HCT116 (cell line): ENCODE measurements around the gene CYB5RL. TPM values are rescaled to one million over a fixed set of nuclear protein-coding genes. Genes with fewer than 3 reads are reported as not detected.

Source experiments
- ATAC-seq: fragments of 200-7000 bp; cut with Tn5 transposase; 2 replicates; pipeline ENCODE4 v1.9.1; 2020; ENCODE audit warnings: mild to moderate bottlenecking, moderate library complexity
- BruUV-seq: library from RNA; stranded (reverse); fragments of 400-500 nt; replicated peaks from 2 replicates; lab custom pipeline; 2021; lab: Mats Ljungman, UMichigan
- CTCF ChIA-PET: fragments of 300-600 bp; sonication (Branson Sonifier 250); formaldehyde crosslinking; loops from one replicate; lab custom pipeline; 2021; ENCODE audit warnings: antibody characterized with exemption; lab: Charles Lee
- POLR2A ChIA-PET: fragments of 300-600, 350-600 bp; sonication (Branson Sonifier 250); formaldehyde crosslinking; loops from one replicate; lab custom pipeline; 2021; ENCODE audit warnings: antibody characterized with exemption; lab: Charles Lee
- RAD21 ChIA-PET, 2 experiments: fragments of 300-600 bp; sonication (Branson Sonifier 250); formaldehyde crosslinking; loops; one replicate each; lab custom pipeline; 2023; ENCODE audit warnings: low total read pairs in 2 of 2; ENCODE audit not compliant: uncharacterized antibody in 2 of 2, unreplicated experiment in 2 of 2, low non-redundant PET in 1 of 2; lab: Charles Lee
- DNase-seq: peaks from one replicate; pipeline ENCODE4 v3.0.0-alpha.2; 2010; ENCODE audit warnings: low read depth, low spot score
- H2AFZ ChIP-seq: fragments of 200-600 bp; shearing (Covaris generic), sonication (generic); 2 replicates; pipeline ENCODE4 v1.6.1; 2017; ENCODE audit warnings: low read depth, mixed run types, mixed read lengths, antibody characterized with exemption, low read length; ENCODE audit not compliant: poor library complexity, severe bottlenecking
- H3K27ac ChIP-seq: 2 replicates; pipeline ENCODE4 v1.5.1; 2012; ENCODE audit warnings: low read depth, low read length
- H3K27me3 ChIP-seq: fragments of 200-600 bp; sonication (generic); 2 replicates; pipeline ENCODE4 v1.6.1; 2016; ENCODE audit warnings: mixed run types, low read length, mixed read lengths; ENCODE audit not compliant: insufficient read depth
- H3K36me3 ChIP-seq, 2 experiments: fragments of 200-500 bp in 1 of 2; fragments of 200-600 bp in 1 of 2; sonication (Bioruptor generic) in 1 of 2; sonication (generic) in 1 of 2; 2 replicates each; pipeline versions ENCODE4 v1.5.1 to v1.6.1; 2014 to 2016; ENCODE audit warnings: low read length in 2 of 2, inconsistent platforms in 1 of 2, mixed read lengths in 1 of 2, mixed run types in 1 of 2; ENCODE audit not compliant: insufficient read depth in 2 of 2, control insufficient read depth in 1 of 2
- H3K4me1 ChIP-seq, 2 experiments: fragments of 200-600 bp in 1 of 2; sonication (generic) in 1 of 2; 2 replicates each; pipeline versions ENCODE4 v1.5.1 to v1.6.1; 2012 to 2017; ENCODE audit warnings: low read length in 2 of 2, inconsistent platforms in 1 of 2, mild to moderate bottlenecking in 1 of 2, mixed read lengths in 1 of 2, mixed run types in 1 of 2, moderate library complexity in 1 of 2; ENCODE audit not compliant: insufficient read depth in 2 of 2, control insufficient read depth in 1 of 2
- H3K4me2 ChIP-seq: fragments of 200-600 bp; sonication (generic); 2 replicates; pipeline ENCODE4 v1.6.1; 2017; ENCODE audit warnings: mixed run types, low read length, mixed read lengths
- H3K4me3 ChIP-seq, 2 experiments: fragments of 200-600 bp in 1 of 2; sonication (generic) in 1 of 2; replicated peaks in 1 of 2; 2 replicates each; pipeline ENCODE4 v1.5.1; 2011 to 2016; ENCODE audit warnings: low read length in 2 of 2, control low read depth in 1 of 2, low read depth in 1 of 2, mild to moderate bottlenecking in 1 of 2, mixed read lengths in 1 of 2, mixed run types in 1 of 2
- H3K79me2 ChIP-seq: fragments of 200-600 bp; sonication (generic); 2 replicates; pipeline ENCODE4 v1.6.1; 2017; ENCODE audit warnings: mild to moderate bottlenecking, mixed run types, low read length, moderate library complexity, mixed read lengths; ENCODE audit not compliant: insufficient read depth
- H3K9ac ChIP-seq: fragments of 200-600 bp; sonication (generic); 2 replicates; pipeline ENCODE4 v1.6.1; 2016; ENCODE audit warnings: low read length, mixed read lengths
- H3K9me2 ChIP-seq: fragments of 200-600 bp; sonication (generic), shearing (Covaris generic); 2 replicates; pipeline ENCODE4 v1.6.1; 2017; ENCODE audit warnings: mixed run types, mild to moderate bottlenecking, moderate library complexity; ENCODE audit not compliant: insufficient read depth
- H3K9me3 ChIP-seq, 2 experiments: fragments of 200-500 bp in 1 of 2; fragments of 200-600 bp in 1 of 2; sonication (Bioruptor generic) in 1 of 2; sonication (generic) in 1 of 2; 2 replicates each; pipeline ENCODE4 v1.6.1; 2014 to 2017; ENCODE audit warnings: low read length in 2 of 2, mixed read lengths in 2 of 2, inconsistent platforms in 1 of 2, low read depth in 1 of 2, mild to moderate bottlenecking in 1 of 2, mixed run types in 1 of 2, moderate library complexity in 1 of 2; ENCODE audit not compliant: control insufficient read depth in 1 of 2, insufficient read depth in 1 of 2
- H4K20me1 ChIP-seq: fragments of 200-600 bp; sonication (generic), shearing (Covaris generic); 2 replicates; pipeline ENCODE4 v1.6.1; 2017; ENCODE audit warnings: mixed run types, mild to moderate bottlenecking, moderate library complexity; ENCODE audit not compliant: insufficient read depth
- CBX3 ChIP-seq: IDR thresholded peaks from 2 replicates; pipeline ENCODE4 v1.6.1; 2012; ENCODE audit warnings: low read depth
- CEBPB ChIP-seq: IDR thresholded peaks from 2 replicates; pipeline ENCODE4 v1.6.1; 2012; ENCODE audit warnings: low read depth
- EGR1 ChIP-seq: IDR thresholded peaks from 2 replicates; pipeline ENCODE4 v1.6.1; 2012; ENCODE audit warnings: low read depth
- ELF1 ChIP-seq: IDR thresholded peaks from 2 replicates; pipeline ENCODE4 v1.6.1; 2012; ENCODE audit warnings: low read depth, borderline replicate concordance
- EZH2 ChIP-seq: fragments of 200-600 bp; sonication (generic); IDR thresholded peaks from 2 replicates; pipeline ENCODE4 v1.6.1; 2017; ENCODE audit warnings: antibody characterized with exemption, mixed run types
- FOSL1 ChIP-seq: IDR thresholded peaks from 2 replicates; pipeline ENCODE4 v1.6.1; 2012; ENCODE audit warnings: low read depth
- JUND ChIP-seq: IDR thresholded peaks from 2 replicates; pipeline ENCODE4 v1.6.1; 2012
- POLR2A ChIP-seq: IDR thresholded peaks from 2 replicates; pipeline ENCODE4 v1.7.0; 2011; ENCODE audit warnings: borderline replicate concordance; ENCODE audit not compliant: insufficient read depth, insufficient read length; ENCODE audit errors: extremely low read depth
- POLR2AphosphoS5 ChIP-seq: IDR thresholded peaks from 2 replicates; pipeline ENCODE4 v1.6.1; 2011; ENCODE audit warnings: mild to moderate bottlenecking, low read depth, low read length, moderate library complexity
- RAD21 ChIP-seq: IDR thresholded peaks from 2 replicates; pipeline ENCODE4 v1.6.1; 2012; ENCODE audit warnings: low read depth, mild to moderate bottlenecking
- SRF ChIP-seq: IDR thresholded peaks from 2 replicates; pipeline ENCODE4 v1.6.1; 2012; ENCODE audit warnings: low read depth
- TCF7L2 ChIP-seq: IDR thresholded peaks from 2 replicates; pipeline ENCODE4 v1.7.0; 2011; ENCODE audit warnings: borderline replicate concordance, inconsistent platforms; ENCODE audit not compliant: insufficient read depth, insufficient read length; ENCODE audit errors: extremely low read depth
- YY1 ChIP-seq: IDR thresholded peaks from 2 replicates; pipeline ENCODE4 v1.6.1; 2011; ENCODE audit warnings: low read length, low read depth, moderate library complexity, mild to moderate bottlenecking; ENCODE audit not compliant: insufficient replicate concordance; ENCODE audit errors: extremely low read depth
- ZFX ChIP-seq: fragments of 450-650 bp; IDR thresholded peaks from 2 replicates; pipeline ENCODE4 v1.6.1; 2017
- ZNF274 ChIP-seq: fragments of 200-500 bp; sonication (Bioruptor generic); IDR thresholded peaks from 2 replicates; pipeline ENCODE4 v1.6.1; 2014; ENCODE audit warnings: mild to moderate bottlenecking, low read depth, low read length, inconsistent platforms
- intact Hi-C: fragments of 100-400 bp; cut with micrococcal nuclease; formaldehyde crosslinking; loops from 2 replicates; pipeline ENCODE4 v1.10.0; 2022
- total RNA-seq: library from RNA; stranded (reverse); gene quantifications from one replicate; pipeline ENCODE4 v1.2.1, GENCODE V29; 2021; ENCODE audit not compliant: unreplicated experiment
- TF ChIP-seq, protein P1 (sequence below), 3 experiments: fragments of 200-600 bp in 1 of 3; sonication (generic) in 1 of 3; IDR thresholded peaks in 2 of 3; conservative IDR thresholded peaks in 1 of 3; 2 replicates each; pipeline ENCODE4 v1.5.1; 2012 to 2017; ENCODE audit warnings: low read depth in 2 of 3, low read length in 2 of 3, antibody characterized with exemption in 1 of 3, borderline replicate concordance in 1 of 3, control low read depth in 1 of 3, mild to moderate bottlenecking in 1 of 3, mixed read lengths in 1 of 3, mixed run types in 1 of 3, moderate library complexity in 1 of 3; ENCODE audit not compliant: insufficient read depth in 1 of 3
- TF ChIP-seq, protein P2 (sequence below): IDR thresholded peaks from 2 replicates; pipeline ENCODE4 v1.6.1; 2012; ENCODE audit warnings: low read depth
- TF ChIP-seq, protein P3 (sequence below): IDR thresholded peaks from 2 replicates; pipeline ENCODE4 v1.6.1; 2011; ENCODE audit warnings: mild to moderate bottlenecking, low read length, moderate library complexity; ENCODE audit not compliant: insufficient replicate concordance; ENCODE audit errors: extremely low read depth
- TF ChIP-seq, protein P4 (sequence below): IDR thresholded peaks from 2 replicates; pipeline ENCODE4 v1.6.1; 2012

The CYB5RL gene
- total RNA-seq, 1 experiment from 2014 or later = 11.7 TPM

DNA sequence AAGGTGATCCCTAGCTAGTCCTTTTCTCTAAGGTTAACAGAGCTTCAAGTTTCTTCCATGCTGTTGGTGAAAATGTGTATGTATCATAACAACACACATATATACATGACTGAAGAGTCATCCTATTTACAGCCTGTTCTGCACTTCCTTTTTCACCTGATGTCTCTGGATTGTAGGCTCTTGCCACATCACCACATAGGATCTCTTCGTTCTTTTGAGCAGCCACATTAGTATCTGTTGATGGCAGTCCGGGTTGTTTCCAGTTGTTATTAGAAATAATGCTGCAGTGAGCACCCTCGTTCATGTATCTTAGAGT lies 19.8 kb upstream of the CYB5RL start:
- Histone ChIP-seq H3K9me3 (no peaks in the 10 kb centered on the region), H3K36me3 (peaks cover 39 to 41% of the 10 kb centered on the region in 2 experiments), H3K4me1 (no peaks in the 10 kb centered on the region), H4K20me1 (no peaks in the 10 kb centered on the region)
- RAD21 ChIA-PET = no interaction called here
- intact Hi-C loops = no loop called here
- no TSS peak for BruUV-seq
- DNase-seq = no peak
- POLR2A ChIA-PET = interaction anchor here (0.8 kb wide), 1 partner anchor 20 kb away, joined by 3 read pairs; the partner anchor contains the start of genes CYB5RL and MRPL37
- no peak for ATAC-seq
- TF ChIP-seq, protein P1, sequence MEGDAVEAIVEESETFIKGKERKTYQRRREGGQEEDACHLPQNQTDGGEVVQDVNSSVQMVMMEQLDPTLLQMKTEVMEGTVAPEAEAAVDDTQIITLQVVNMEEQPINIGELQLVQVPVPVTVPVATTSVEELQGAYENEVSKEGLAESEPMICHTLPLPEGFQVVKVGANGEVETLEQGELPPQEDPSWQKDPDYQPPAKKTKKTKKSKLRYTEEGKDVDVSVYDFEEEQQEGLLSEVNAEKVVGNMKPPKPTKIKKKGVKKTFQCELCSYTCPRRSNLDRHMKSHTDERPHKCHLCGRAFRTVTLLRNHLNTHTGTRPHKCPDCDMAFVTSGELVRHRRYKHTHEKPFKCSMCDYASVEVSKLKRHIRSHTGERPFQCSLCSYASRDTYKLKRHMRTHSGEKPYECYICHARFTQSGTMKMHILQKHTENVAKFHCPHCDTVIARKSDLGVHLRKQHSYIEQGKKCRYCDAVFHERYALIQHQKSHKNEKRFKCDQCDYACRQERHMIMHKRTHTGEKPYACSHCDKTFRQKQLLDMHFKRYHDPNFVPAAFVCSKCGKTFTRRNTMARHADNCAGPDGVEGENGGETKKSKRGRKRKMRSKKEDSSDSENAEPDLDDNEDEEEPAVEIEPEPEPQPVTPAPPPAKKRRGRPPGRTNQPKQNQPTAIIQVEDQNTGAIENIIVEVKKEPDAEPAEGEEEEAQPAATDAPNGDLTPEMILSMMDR (IDR thresholded peaks at IDR 0.05 in 2 of 3, conservative IDR thresholded peaks at IDR 0.05 in 1 of 3; ENCODE audit: borderline replicate concordance in 1 of 3, insufficient read depth in 1 of 3, low read depth in 2 of 3, low read length in 2 of 3) = no peak
- TF ChIP-seq EGR1 (no peak), POLR2AphosphoS5 (no peak), ZNF274 (no peak), POLR2A (no peak), ZFX (no peak), TCF7L2 (no peak), JUND (no peak), CBX3 (no peak), SRF (no peak), RAD21 (no peak), CEBPB (no peak), ELF1 (no peak), EZH2 (no peak), YY1 (no peak), FOSL1 (no peak)
- TF ChIP-seq, protein P2, sequence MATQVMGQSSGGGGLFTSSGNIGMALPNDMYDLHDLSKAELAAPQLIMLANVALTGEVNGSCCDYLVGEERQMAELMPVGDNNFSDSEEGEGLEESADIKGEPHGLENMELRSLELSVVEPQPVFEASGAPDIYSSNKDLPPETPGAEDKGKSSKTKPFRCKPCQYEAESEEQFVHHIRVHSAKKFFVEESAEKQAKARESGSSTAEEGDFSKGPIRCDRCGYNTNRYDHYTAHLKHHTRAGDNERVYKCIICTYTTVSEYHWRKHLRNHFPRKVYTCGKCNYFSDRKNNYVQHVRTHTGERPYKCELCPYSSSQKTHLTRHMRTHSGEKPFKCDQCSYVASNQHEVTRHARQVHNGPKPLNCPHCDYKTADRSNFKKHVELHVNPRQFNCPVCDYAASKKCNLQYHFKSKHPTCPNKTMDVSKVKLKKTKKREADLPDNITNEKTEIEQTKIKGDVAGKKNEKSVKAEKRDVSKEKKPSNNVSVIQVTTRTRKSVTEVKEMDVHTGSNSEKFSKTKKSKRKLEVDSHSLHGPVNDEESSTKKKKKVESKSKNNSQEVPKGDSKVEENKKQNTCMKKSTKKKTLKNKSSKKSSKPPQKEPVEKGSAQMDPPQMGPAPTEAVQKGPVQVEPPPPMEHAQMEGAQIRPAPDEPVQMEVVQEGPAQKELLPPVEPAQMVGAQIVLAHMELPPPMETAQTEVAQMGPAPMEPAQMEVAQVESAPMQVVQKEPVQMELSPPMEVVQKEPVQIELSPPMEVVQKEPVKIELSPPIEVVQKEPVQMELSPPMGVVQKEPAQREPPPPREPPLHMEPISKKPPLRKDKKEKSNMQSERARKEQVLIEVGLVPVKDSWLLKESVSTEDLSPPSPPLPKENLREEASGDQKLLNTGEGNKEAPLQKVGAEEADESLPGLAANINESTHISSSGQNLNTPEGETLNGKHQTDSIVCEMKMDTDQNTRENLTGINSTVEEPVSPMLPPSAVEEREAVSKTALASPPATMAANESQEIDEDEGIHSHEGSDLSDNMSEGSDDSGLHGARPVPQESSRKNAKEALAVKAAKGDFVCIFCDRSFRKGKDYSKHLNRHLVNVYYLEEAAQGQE = no peak
- TF ChIP-seq, protein P3, sequence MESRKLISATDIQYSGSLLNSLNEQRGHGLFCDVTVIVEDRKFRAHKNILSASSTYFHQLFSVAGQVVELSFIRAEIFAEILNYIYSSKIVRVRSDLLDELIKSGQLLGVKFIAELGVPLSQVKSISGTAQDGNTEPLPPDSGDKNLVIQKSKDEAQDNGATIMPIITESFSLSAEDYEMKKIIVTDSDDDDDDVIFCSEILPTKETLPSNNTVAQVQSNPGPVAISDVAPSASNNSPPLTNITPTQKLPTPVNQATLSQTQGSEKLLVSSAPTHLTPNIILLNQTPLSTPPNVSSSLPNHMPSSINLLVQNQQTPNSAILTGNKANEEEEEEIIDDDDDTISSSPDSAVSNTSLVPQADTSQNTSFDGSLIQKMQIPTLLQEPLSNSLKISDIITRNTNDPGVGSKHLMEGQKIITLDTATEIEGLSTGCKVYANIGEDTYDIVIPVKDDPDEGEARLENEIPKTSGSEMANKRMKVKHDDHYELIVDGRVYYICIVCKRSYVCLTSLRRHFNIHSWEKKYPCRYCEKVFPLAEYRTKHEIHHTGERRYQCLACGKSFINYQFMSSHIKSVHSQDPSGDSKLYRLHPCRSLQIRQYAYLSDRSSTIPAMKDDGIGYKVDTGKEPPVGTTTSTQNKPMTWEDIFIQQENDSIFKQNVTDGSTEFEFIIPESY = no peak
- TF ChIP-seq, protein P4, sequence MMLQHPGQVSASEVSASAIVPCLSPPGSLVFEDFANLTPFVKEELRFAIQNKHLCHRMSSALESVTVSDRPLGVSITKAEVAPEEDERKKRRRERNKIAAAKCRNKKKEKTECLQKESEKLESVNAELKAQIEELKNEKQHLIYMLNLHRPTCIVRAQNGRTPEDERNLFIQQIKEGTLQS = no peak
- TF ChIP-seq, all 23 proteins: peak for 0
- no peak overlapping the region for H3K4me3 ChIP-seq
- H2AFZ ChIP-seq = no peak overlapping the region
- H3K9me2 ChIP-seq = no peaks in the 10 kb centered on the region
- peaks cover 4% of the 10 kb centered on the region; the same call in 1 of the 2 replicates for H3K79me2 ChIP-seq
- H3K9ac ChIP-seq = no peak overlapping the region
- H3K4me2 ChIP-seq = no peak overlapping the region
- H3K27ac ChIP-seq = no peak overlapping the region
- CTCF ChIA-PET = no interaction called here
- H3K27me3 ChIP-seq = no peaks in the 10 kb centered on the region
